ENCODE measurements around the gene IFNGR1. TPM values are rescaled to one million over a fixed set of nuclear protein-coding genes. Genes with fewer than 3 reads are reported as not detected.

IFNGR1 gene
- total RNA-seq, 2 experiments from 2014 or later = 27.7 to 29.0 TPM

- peaks cover 15% of the 10 kb centered on the region for H3K27me3 Mint-ChIP-seq
These were observed 48.7 kb downstream of the IFNGR1 start for GRCh38 chr6:137170266-137171052.

GRCh38 chr6:137167702-137168377 is 51.3 kb downstream of the IFNGR1 start:
- DNase-seq = peak; percentile 65
- POLR2A ChIA-PET = interaction anchor here (1.0 kb wide), 1 partner anchor 65 kb away, joined by 4 read pairs; no protein-coding TSS in a partner anchor
- Mint-ChIP-seq H3K36me3 (peaks cover 9% of the 10 kb centered on the region), H3K4me3 (no peak overlapping the region), H3K27ac (no peak overlapping the region), H3K4me1 (ENCODE audit: low read depth) (peaks cover 50% of the 10 kb centered on the region), H3K9me3 (peaks cover 14% of the 10 kb centered on the region), H3K27me3 (peaks cover 21% of the 10 kb centered on the region)
- intact Hi-C loops (cut with micrococcal nuclease) = loop anchor here (1.0 to 10.0 kb wide), 7 partner anchors 12 to 477 kb away; no protein-coding TSS in a partner anchor
- CTCF ChIA-PET = interaction anchor here (1.0 to 2.6 kb wide), 5 partner anchors 12 to 195 kb away, joined by 3 to 13 read pairs (median 4); no protein-coding TSS in a partner anchor

More at GRCh38 chr6:137170266-137171052, 48.7 kb downstream of the IFNGR1 start:
- no peak overlapping the region for H3K27ac Mint-ChIP-seq
- ChIA-PET POLR2A (no interaction called here), CTCF (interaction anchor here (1.4 kb wide), 1 partner anchor 76 kb away, joined by 4 read pairs; no protein-coding TSS in a partner anchor)
- peaks cover 39% of the 10 kb centered on the region for H3K4me1 Mint-ChIP-seq (ENCODE audit: low read depth)
- DNase-seq = no peak
- H3K36me3 Mint-ChIP-seq = peaks cover 3% of the 10 kb centered on the region
- H3K9me3 Mint-ChIP-seq = peaks cover 4% of the 10 kb centered on the region
- no peak overlapping the region for H3K4me3 Mint-ChIP-seq
- intact Hi-C loops (cut with micrococcal nuclease) = no loop called here

GRCh38 chr6:137166247-137167098 is 52.7 kb downstream of the IFNGR1 start:
- Mint-ChIP-seq H3K36me3 (peaks cover 9% of the 10 kb centered on the region), H3K4me1 (ENCODE audit: low read depth) (peaks cover 41% of the 10 kb centered on the region), H3K9me3 (peaks cover 14% of the 10 kb centered on the region), H3K27ac (no peak overlapping the region), H3K27me3 (peaks cover 27% of the 10 kb centered on the region), H3K4me3 (no peak overlapping the region)
- CTCF ChIA-PET = interaction anchor here (0.6 to 2.9 kb wide), 20 partner anchors 9 to 423 kb away, joined by 3 to 58 read pairs (median 4); no protein-coding TSS in a partner anchor
- POLR2A ChIA-PET = interaction anchor here (1.3 kb wide), 1 partner anchor 72 kb away, joined by 3 read pairs; no protein-coding TSS in a partner anchor
- DNase-seq = no peak
- intact Hi-C loops (cut with micrococcal nuclease) = loop anchor here (1.0 to 10.0 kb wide), 3 partner anchors 96 to 478 kb away; no protein-coding TSS in a partner anchor

DNA sequence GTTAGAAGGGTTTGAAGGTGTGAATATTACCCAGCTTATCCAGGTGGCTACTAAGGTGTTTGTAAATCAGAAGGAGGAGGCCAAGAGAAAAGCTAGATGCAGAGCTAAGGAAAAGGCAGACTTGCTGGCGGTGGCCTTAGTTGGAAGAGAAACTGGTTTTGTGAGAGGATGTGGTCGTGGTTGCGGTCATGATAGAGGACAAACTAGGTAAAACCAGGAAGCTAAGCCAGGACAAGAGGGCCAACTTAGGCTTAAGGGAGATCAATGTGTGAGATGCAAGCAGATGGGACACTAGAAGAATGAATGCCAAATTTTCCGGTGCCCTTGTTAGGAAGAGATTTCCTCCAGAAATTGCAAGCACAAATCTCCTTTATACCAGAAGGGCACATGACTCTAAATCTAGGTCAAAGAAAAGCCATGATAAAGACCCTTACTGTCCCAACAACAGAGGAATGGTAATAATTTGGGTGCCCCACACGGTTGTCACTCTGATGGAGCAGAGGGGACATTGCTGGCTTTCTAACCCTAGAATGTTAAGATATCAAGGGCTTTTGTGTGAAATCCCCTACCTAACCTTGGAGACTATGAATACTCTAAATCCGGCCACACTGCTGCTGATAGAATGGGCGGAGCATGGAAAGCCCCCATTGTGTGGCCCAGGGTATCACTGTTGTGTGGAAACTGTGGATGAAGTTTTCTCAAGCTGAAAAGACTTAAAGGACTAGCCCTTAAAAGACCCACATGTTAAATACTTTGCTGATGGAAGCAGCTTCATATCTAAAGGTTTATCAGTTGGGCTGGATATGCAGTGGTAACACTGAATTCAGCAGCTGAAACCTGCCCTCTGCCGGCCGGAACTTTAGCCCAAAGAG is 53.6 kb downstream of the IFNGR1 start:
- ChIA-PET POLR2A (interaction anchor here (1.3 kb wide), 1 partner anchor 71 kb away, joined by 3 read pairs; no protein-coding TSS in a partner anchor), CTCF (interaction anchor here (0.5 to 2.9 kb wide), 20 partner anchors 10 to 424 kb away, joined by 3 to 58 read pairs (median 4); no protein-coding TSS in a partner anchor)
- peaks cover 34% of the 10 kb centered on the region for H3K27me3 Mint-ChIP-seq
- peaks cover 32% of the 10 kb centered on the region for H3K4me1 Mint-ChIP-seq (ENCODE audit: low read depth)
- peak; percentile 69 for DNase-seq
- no peak overlapping the region for H3K4me3 Mint-ChIP-seq
- H3K9me3 Mint-ChIP-seq = peaks cover 14% of the 10 kb centered on the region
- intact Hi-C loops (cut with micrococcal nuclease) = loop anchor here (1.0 to 10.0 kb wide), 3 partner anchors 97 to 479 kb away; no protein-coding TSS in a partner anchor
- peaks cover 9% of the 10 kb centered on the region for H3K36me3 Mint-ChIP-seq
- H3K27ac Mint-ChIP-seq = no peak overlapping the region

DNA sequence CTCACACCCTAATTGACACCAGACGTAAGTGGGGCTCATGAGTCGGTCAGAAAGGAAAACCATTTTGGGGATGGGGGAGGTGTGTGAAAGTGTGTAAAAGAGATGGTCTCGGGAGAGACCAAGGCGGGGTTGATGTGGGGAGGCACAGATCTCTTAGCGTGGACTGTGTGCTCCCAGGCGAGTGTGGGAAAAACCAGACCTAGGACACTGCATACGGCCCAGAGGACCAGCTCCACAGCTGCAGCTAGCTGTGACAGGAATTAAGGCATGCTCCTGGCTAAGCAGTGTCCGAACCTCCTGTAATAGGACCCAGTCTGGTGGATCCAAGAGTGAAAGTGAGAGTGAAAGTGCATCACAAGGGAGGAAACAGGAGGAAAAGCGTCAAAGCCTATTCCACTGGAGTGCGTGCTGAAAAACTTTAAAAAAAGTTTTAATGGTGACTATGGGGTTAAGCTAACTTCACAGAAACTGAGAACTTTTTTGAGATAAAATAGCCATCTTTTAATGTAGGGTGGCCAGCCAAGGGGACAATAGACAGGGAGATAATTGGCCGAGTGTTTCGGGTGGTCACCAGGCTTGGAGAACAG is 55.4 kb downstream of the IFNGR1 start:
- CTCF ChIA-PET = interaction anchor here (1.0 kb wide), 1 partner anchor 318 kb away, joined by 4 read pairs; no protein-coding TSS in a partner anchor
- peaks cover 29% of the 10 kb centered on the region for H3K4me1 Mint-ChIP-seq (ENCODE audit: low read depth)
- intact Hi-C loops (cut with micrococcal nuclease) = loop anchor here (10.0 kb wide), 1 partner anchor 481 kb away; no protein-coding TSS in a partner anchor
- peaks cover 5% of the 10 kb centered on the region for H3K36me3 Mint-ChIP-seq
- DNase-seq = no peak
- no peak overlapping the region for H3K4me3 Mint-ChIP-seq
- H3K27me3 Mint-ChIP-seq = peaks cover 29% of the 10 kb centered on the region
- H3K27ac Mint-ChIP-seq = no peak overlapping the region
- POLR2A ChIA-PET = no interaction called here
- H3K9me3 Mint-ChIP-seq = peaks cover 11% of the 10 kb centered on the region

DNA sequence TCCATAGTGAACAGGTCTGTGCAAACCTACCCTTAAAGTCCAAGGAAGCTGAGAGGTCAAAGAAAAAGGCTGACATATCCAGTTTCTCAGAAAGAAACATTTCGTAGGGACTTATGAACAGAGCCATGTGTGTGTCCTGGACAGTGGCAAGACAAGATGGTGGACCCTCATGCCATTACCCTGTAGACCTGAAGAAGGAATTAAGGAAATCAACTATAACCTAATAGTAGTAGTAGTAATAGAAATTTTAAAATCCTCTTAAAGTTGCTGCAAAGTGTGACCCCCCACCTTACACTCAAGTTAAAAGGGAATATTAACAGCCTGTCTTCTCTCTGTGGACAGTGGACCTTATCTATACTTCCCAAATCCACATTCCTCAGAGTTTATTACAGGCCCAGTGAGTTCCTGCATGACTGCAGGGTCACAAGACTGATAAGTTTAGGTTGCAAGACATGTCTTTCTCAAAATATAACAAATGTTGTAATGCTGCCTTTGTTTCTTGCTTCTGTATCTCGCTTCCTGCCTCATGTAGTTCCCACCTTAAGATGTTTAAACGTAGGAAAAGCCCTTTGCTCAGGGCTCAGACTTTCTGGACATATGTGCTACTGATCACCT is 56.4 kb downstream of the IFNGR1 start:
- no peak for DNase-seq
- CTCF ChIA-PET = interaction anchor here (0.8 kb wide), 1 partner anchor 194 kb away, joined by 3 read pairs; no protein-coding TSS in a partner anchor
- intact Hi-C loops (cut with micrococcal nuclease) = loop anchor here (10.0 kb wide), 1 partner anchor 482 kb away; no protein-coding TSS in a partner anchor

DNA sequence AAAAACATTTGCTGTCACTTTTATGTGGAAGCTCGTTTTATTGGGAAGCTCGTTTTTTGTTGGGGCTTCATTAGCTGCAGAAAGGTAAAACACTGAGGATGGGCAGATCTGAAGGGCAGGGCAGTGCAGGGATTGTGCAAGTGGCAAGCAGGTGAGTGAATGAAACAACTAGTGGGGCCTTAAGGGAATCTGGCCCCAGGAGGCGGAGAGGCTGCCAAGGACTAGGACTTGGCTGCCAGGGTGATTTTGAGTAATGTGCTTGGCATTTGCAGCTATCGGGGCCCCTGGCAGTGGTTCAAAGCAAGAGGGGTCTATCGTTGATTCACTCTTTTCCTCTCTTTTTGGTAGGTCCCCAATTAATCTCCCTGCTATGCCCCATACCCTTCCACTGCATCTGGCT is 57.2 kb downstream of the IFNGR1 start:
- intact Hi-C loops (cut with micrococcal nuclease) = loop anchor here (10.0 kb wide), 1 partner anchor 483 kb away; no protein-coding TSS in a partner anchor
- DNase-seq = no peak
- Mint-ChIP-seq H3K36me3 (peaks cover 5% of the 10 kb centered on the region), H3K27ac (no peak overlapping the region), H3K27me3 (peaks cover 31% of the 10 kb centered on the region), H3K4me3 (no peak overlapping the region), H3K9me3 (peaks cover 11% of the 10 kb centered on the region), H3K4me1 (ENCODE audit: low read depth) (peaks cover 18% of the 10 kb centered on the region)
- ChIA-PET CTCF (interaction anchor here (0.8 to 1.7 kb wide), 2 partner anchors 68 to 194 kb away, joined by 3 to 5 read pairs; no protein-coding TSS in a partner anchor), POLR2A (no interaction called here)

More for the DNA sequence above, 56.4 kb downstream of the IFNGR1 start:
- Mint-ChIP-seq H3K9me3 (peaks cover 11% of the 10 kb centered on the region), H3K36me3 (peaks cover 5% of the 10 kb centered on the region), H3K4me3 (no peak overlapping the region), H3K4me1 (ENCODE audit: low read depth) (peaks cover 24% of the 10 kb centered on the region), H3K27me3 (peaks cover 34% of the 10 kb centered on the region), H3K27ac (no peak overlapping the region)
- POLR2A ChIA-PET = no interaction called here

- intact Hi-C loops (cut with micrococcal nuclease) = loop anchor here (10.0 kb wide), 1 partner anchor 484 kb away; no protein-coding TSS in a partner anchor
- DNase-seq = no peak
- Mint-ChIP-seq H3K4me3 (no peak overlapping the region), H3K36me3 (peaks cover 5% of the 10 kb centered on the region), H3K9me3 (peaks cover 11% of the 10 kb centered on the region), H3K4me1 (ENCODE audit: low read depth) (peaks cover 24% of the 10 kb centered on the region), H3K27ac (no peak overlapping the region), H3K27me3 (peaks cover 28% of the 10 kb centered on the region)
- ChIA-PET CTCF (interaction anchor here (1.7 kb wide), 1 partner anchor 66 kb away, joined by 5 read pairs; no protein-coding TSS in a partner anchor), POLR2A (no interaction called here)
These were observed 58.4 kb downstream of the IFNGR1 start for GRCh38 chr6:137160763-137161162.

- Mint-ChIP-seq H3K27ac (no peak overlapping the region), H3K4me1 (ENCODE audit: low read depth) (peaks cover 20% of the 10 kb centered on the region), H3K9me3 (peaks cover 11% of the 10 kb centered on the region), H3K27me3 (peaks cover 26% of the 10 kb centered on the region), H3K36me3 (peaks cover 5% of the 10 kb centered on the region), H3K4me3 (no peak overlapping the region)
- DNase-seq = no peak
- CTCF ChIA-PET = no interaction called here
- POLR2A ChIA-PET = no interaction called here
- intact Hi-C loops (cut with micrococcal nuclease) = loop anchor here (5.0 to 10.0 kb wide), 2 partner anchors 152 to 485 kb away; no protein-coding TSS in a partner anchor
These were observed 59.3 kb downstream of the IFNGR1 start for GRCh38 chr6:137159912-137160311.

DNA sequence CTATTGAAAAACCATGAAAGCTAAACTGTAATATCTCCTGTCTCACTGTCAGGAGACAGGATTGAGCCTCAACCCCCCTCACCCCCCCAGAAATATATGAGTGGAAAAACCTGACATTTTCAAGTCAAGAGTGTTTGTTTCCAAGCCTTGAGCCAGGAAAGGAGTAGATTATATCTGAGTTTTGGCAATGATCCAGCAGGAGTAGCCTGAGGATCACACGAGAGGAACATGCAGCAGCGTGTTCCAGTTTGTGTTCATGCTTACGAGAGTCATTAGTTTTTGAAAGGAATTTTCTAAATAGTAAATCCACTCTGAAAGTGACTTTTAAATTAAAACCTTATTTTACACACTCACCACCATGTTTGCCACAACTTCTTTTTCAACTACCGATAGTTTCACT is 61.6 kb downstream of the IFNGR1 start:
- Mint-ChIP-seq H3K4me3 (no peak overlapping the region), H3K27me3 (peaks cover 22% of the 10 kb centered on the region), H3K9me3 (no peaks in the 10 kb centered on the region), H3K36me3 (no peaks in the 10 kb centered on the region), H3K27ac (no peak overlapping the region), H3K4me1 (ENCODE audit: low read depth) (peaks cover 16% of the 10 kb centered on the region)
- intact Hi-C loops (cut with micrococcal nuclease) = loop anchor here (2.0 to 5.0 kb wide), 3 partner anchors 63 to 155 kb away; no protein-coding TSS in a partner anchor
- ChIA-PET CTCF (no interaction called here), POLR2A (no interaction called here)
- no peak for DNase-seq

Measured in activated CD4-positive, alpha-beta memory T cell treated with anti-CD3 and anti-CD28 coated beads for 36 hours (primary cell).